ENCODE measurements around the gene TRPV3. TPM values are rescaled to one million over a fixed set of nuclear protein-coding genes. Genes with fewer than 3 reads are reported as not detected.

Gene TRPV3
- total RNA-seq, 1 experiment from 2014 or later = 1.4 TPM

GRCh38 chr17:3507869-3508268 lies 49.7 kb downstream of the TRPV3 start:
- TF ChIP-seq SRF (IDR thresholded peaks at IDR 0.05; ENCODE audit: low read depth) = no peak
- TF ChIP-seq EGR1 (IDR thresholded peaks at IDR 0.05; ENCODE audit: low read depth) = no peak
- no peak for TF ChIP-seq REST (IDR thresholded peaks at IDR 0.05; ENCODE audit: low read depth)

GRCh38 chr17:3507071-3507470 lies 50.5 kb downstream of the TRPV3 start:
- Histone ChIP-seq H3K9me3 (ENCODE audit: control insufficient read depth in 1 of 2, insufficient read depth in 1 of 2, low read depth in 1 of 2, low read length in 2 of 2) (no peaks in the 10 kb centered on the region), H3K79me2 (ENCODE audit: insufficient read depth, low read length) (no peaks in the 10 kb centered on the region), H3K4me3 (replicated peaks in 1 of 2; ENCODE audit: low read depth in 1 of 2, low read length in 2 of 2) (no peak overlapping the region), H4K20me1 (ENCODE audit: insufficient read depth) (no peaks in the 10 kb centered on the region), H3K9ac (ENCODE audit: low read length) (no peak overlapping the region), H3K36me3 (ENCODE audit: control insufficient read depth in 1 of 2, insufficient read depth in 2 of 2, low read length in 2 of 2) (no peaks in the 10 kb centered on the region), H3K4me1 (ENCODE audit: control insufficient read depth in 1 of 2, insufficient read depth in 2 of 2, low read length in 2 of 2) (no peaks in the 10 kb centered on the region), H3K4me2 (ENCODE audit: low read length) (no peak overlapping the region), H3K9me2 (ENCODE audit: insufficient read depth) (no peaks in the 10 kb centered on the region), H2AFZ (ENCODE audit: low read depth, low read length, poor library complexity, severe bottlenecking) (no peak overlapping the region), H3K27me3 (ENCODE audit: insufficient read depth, low read length) (peaks cover 7% of the 10 kb centered on the region; the same call in 1 of the 2 replicates), H3K27ac (ENCODE audit: low read depth, low read length) (no peak overlapping the region)
- ChIA-PET RAD21 (ENCODE audit: low non-redundant PET in 1 of 2, low total read pairs in 2 of 2, uncharacterized antibody in 2 of 2, unreplicated experiment in 2 of 2) (no interaction called here), CTCF (no interaction called here), POLR2A (no interaction called here)
- intact Hi-C loops (cut with micrococcal nuclease) = no loop called here
- ATAC-seq = no peak
- no peak for DNase-seq (ENCODE audit: low read depth, low spot score)
- no TSS peak for BruUV-seq (replicated peaks)
- TF ChIP-seq MAX (IDR thresholded peaks at IDR 0.05) = no peak
- no peak for TF ChIP-seq FOSL1 (IDR thresholded peaks at IDR 0.05; ENCODE audit: low read depth)
- no peak for TF ChIP-seq ZNF274 (IDR thresholded peaks at IDR 0.05; ENCODE audit: low read depth, low read length)
- TF ChIP-seq ZFX (IDR thresholded peaks at IDR 0.05) = no peak
- TF ChIP-seq CTCF (IDR thresholded peaks at IDR 0.05 in 2 of 3, conservative IDR thresholded peaks at IDR 0.05 in 1 of 3; ENCODE audit: borderline replicate concordance in 1 of 3, insufficient read depth in 1 of 3, low read depth in 2 of 3, low read length in 2 of 3) = no peak
- no peak for TF ChIP-seq RAD21 (IDR thresholded peaks at IDR 0.05; ENCODE audit: low read depth)
- no peak for TF ChIP-seq POLR2AphosphoS5 (IDR thresholded peaks at IDR 0.05; ENCODE audit: low read depth, low read length)
- TF ChIP-seq YY1 (IDR thresholded peaks at IDR 0.05; ENCODE audit: extremely low read depth, insufficient replicate concordance, low read depth, low read length) = no peak
- TF ChIP-seq EZH2phosphoT487 (IDR thresholded peaks at IDR 0.05; ENCODE audit: borderline replicate concordance) = no peak
- no peak for TF ChIP-seq CEBPB (IDR thresholded peaks at IDR 0.05; ENCODE audit: low read depth)

More at GRCh38 chr17:3507869-3508268, 49.7 kb downstream of the TRPV3 start:
- POLR2A ChIA-PET = no interaction called here
- H3K4me2 ChIP-seq (ENCODE audit: low read length) = no peak overlapping the region
- H3K27ac ChIP-seq (ENCODE audit: low read depth, low read length) = no peak overlapping the region
- no peaks in the 10 kb centered on the region for H4K20me1 ChIP-seq (ENCODE audit: insufficient read depth)
- H3K4me3 ChIP-seq (replicated peaks in 1 of 2; ENCODE audit: low read depth in 1 of 2, low read length in 2 of 2) = no peak overlapping the region
- CTCF ChIA-PET = no interaction called here
- no peak overlapping the region for H3K9ac ChIP-seq (ENCODE audit: low read length)
- H2AFZ ChIP-seq (ENCODE audit: low read depth, low read length, poor library complexity, severe bottlenecking) = no peak overlapping the region
- intact Hi-C loops (cut with micrococcal nuclease) = no loop called here
- peaks cover 7% of the 10 kb centered on the region; the same call in 1 of the 2 replicates for H3K27me3 ChIP-seq (ENCODE audit: insufficient read depth, low read length)
- H3K79me2 ChIP-seq (ENCODE audit: insufficient read depth, low read length) = no peaks in the 10 kb centered on the region
- no peaks in the 10 kb centered on the region for H3K4me1 ChIP-seq (ENCODE audit: control insufficient read depth in 1 of 2, insufficient read depth in 2 of 2, low read length in 2 of 2)
- no peaks in the 10 kb centered on the region for H3K36me3 ChIP-seq (ENCODE audit: control insufficient read depth in 1 of 2, insufficient read depth in 2 of 2, low read length in 2 of 2)
- DNase-seq (ENCODE audit: low read depth, low spot score) = no peak
- RAD21 ChIA-PET (ENCODE audit: low non-redundant PET in 1 of 2, low total read pairs in 2 of 2, uncharacterized antibody in 2 of 2, unreplicated experiment in 2 of 2) = no interaction called here
- H3K9me3 ChIP-seq (ENCODE audit: control insufficient read depth in 1 of 2, insufficient read depth in 1 of 2, low read depth in 1 of 2, low read length in 2 of 2) = no peaks in the 10 kb centered on the region
- BruUV-seq (replicated peaks) = no TSS peak
- H3K9me2 ChIP-seq (ENCODE audit: insufficient read depth) = no peaks in the 10 kb centered on the region
- ATAC-seq = no peak

All from HCT116 (cell line).